HG03095 (cell line): ENCODE measurements around the gene RBM44.
"Not testable (repeated sequence)": the region's sequence is repeated elsewhere in the genome, so short reads cannot be mapped to it uniquely, and the experiment has no call there.

Experiments
- ATAC-seq: cut with Tn5 transposase; IDR thresholded peaks from one replicate; pipeline ENCODE4 v1.9.1; 2021; ENCODE audit warnings: moderate library complexity; ENCODE audit not compliant: unreplicated experiment

RBM44 gene

DNA sequence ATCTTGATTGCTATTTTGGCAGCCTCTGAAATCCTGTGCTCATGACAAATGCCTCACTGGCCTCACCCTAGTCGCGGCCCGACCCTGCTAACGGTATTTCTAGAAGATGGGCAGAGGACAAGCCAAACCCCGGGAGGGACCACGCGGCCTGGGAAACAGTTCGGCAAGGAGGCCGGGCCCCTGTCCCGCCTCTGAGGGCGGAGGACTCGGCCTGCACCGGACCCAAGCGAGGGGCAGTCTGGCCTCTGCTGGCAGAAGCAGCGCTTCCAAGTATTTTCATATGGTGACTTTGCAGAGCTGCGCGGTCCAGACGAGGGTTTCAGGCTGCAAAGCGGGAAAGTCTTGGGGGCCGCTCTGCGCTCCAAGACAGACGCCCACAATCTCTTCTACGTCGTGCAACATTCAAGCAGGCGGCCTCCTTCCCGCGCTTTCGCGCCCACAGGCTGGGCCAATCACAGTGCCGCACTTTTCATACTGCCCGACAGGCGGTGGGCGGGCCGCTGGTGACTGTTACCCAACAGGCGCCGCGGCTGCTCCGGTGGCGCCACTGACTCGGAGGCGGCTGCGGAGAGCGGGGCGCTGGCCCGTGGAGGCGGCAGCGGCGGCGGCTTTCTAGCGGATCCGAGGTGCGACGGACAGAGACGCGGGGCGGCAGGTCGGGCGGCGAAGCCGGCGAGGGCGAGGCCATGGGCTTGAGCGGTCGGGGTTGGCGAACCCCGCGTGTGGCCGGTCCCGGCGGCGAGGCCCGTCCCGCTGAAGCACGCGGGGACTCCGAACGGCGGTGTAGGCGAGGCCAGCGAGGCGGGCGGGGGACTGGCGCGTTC, at the start of gene RBM44:
RBM44 (plus strand) TSS at position 544 of the 824 bp plus-strand sequence. CDS start 14,831 bp downstream, outside the sequence.
- ATAC-seq, result no peak

GRCh38 chr2:237749002-237749401, 49.6 kb upstream of the RBM44 start:
- ATAC-seq, result no peak

DNA sequence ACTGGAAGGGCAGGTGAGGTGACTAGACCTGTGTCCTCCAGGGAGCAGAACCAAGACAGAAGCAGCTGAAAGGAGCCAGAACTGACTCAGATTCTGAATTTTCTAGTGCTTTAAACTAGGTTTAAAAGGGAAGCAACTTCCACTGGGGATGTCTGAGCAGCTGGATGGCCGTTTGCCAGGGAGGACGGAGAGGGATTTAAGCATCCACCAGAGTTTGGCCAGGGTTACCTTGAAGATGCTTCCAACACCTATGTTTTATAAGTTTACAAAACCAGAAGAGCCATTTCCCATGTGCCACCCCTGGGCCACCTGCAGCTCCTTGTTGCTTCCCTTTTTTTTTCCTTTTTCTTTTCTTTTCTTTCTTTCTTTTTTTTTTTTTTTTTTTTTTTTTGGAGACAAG, 48.6 kb upstream of the RBM44 start:
- ATAC-seq, result no peak

GRCh38 chr2:237750441-237750840, 48.1 kb upstream of the RBM44 start:
- not testable (repeated sequence) for ATAC-seq

DNA sequence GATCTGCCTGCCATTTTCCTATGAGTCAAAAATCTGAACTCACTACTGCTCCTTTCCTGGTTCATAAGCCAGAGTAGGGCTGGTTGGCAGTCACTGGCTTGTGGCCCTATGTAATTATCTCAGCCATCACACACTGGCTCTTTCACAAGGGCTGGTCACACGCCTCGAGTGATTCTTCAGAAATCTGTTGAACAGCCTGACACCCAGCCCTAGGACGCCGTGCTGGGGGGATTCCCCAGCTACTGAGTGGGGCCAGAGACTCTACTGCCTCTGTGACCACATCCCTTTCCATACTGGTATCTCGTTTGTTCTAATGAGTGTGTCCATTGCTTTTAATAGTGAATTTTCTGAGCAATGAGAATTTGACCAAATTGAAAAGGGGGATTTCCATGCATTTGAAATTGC, 45.8 kb upstream of the RBM44 start:
- peak; percentile 95 for ATAC-seq

DNA sequence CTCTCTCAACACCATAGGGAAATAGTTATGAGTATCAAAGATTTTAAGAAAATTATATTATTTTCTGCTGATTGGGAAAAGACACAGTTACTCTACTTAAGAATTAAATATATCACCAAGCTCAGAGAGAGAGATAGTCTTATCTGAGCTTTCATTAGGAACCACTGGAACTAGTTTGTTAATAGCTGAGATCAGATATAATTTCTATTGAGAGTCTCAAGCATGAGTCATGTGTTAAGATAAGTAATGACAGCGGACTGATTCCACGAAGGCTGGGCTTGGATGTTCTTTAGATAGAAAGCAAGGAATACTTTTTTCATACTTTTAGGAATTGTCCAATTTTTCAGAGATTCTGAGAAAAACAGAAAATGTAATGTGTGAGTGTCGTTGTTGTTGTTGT, 44.4 kb upstream of the RBM44 start:
- no peak for ATAC-seq

- ATAC-seq, result no peak
Observed at GRCh38 chr2:237754626-237755248, 43.8 kb upstream of the RBM44 start.

- no peak for ATAC-seq
Observed at GRCh38 chr2:237757616-237758015, 41.0 kb upstream of the RBM44 start.

- ATAC-seq, result no peak
Observed at GRCh38 chr2:237758185-237758584, 40.4 kb upstream of the RBM44 start.

- no peak for ATAC-seq
Observed at GRCh38 chr2:237759176-237759575, 39.4 kb upstream of the RBM44 start.

- no peak for ATAC-seq
Observed at GRCh38 chr2:237760506-237761502, 37.8 kb upstream of the RBM44 start.

DNA sequence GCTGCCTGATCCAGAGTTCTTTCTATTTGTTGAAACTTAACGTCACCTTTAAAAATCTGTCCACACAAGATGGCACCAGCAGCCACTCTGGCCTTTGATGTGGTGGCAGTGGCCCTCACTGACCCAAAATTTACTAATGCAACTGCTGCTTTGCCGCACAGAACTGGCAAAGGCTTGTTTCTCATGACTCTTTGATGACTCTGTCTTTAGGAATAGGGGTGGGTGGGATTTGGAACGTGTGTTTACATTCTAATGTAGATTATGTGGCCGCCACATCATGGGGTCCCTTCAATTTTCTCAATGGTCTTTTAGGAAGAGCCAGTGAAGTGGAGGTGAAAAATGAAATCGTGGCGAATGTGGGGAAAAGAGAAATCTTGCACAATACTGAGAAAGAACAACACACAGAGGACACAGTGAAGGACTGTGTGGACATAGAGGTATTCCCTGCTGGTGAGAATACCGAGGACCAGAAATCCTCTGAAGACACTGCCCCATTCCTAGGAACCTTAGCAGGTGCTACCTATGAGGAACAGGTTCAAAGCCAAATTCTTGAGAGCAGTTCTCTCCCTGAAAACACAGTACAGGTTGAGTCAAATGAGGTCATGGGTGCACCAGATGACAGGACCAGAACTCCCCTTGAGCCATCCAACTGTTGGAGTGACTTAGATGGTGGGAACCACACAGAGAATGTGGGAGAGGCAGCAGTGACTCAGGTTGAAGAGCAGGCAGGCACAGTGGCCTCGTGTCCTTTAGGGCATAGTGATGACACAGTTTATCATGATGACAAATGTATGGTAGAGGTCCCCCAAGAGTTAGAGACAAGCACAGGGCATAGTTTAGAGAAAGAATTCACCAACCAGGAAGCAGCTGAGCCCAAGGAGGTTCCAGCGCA, 36.0 kb upstream of the RBM44 start:
- ATAC-seq, result not testable (repeated sequence)

GRCh38 chr2:237763812-237764211, 34.8 kb upstream of the RBM44 start:
- no peak for ATAC-seq

GRCh38 chr2:237765122-237765521, 33.5 kb upstream of the RBM44 start:
- not testable (repeated sequence) for ATAC-seq

DNA sequence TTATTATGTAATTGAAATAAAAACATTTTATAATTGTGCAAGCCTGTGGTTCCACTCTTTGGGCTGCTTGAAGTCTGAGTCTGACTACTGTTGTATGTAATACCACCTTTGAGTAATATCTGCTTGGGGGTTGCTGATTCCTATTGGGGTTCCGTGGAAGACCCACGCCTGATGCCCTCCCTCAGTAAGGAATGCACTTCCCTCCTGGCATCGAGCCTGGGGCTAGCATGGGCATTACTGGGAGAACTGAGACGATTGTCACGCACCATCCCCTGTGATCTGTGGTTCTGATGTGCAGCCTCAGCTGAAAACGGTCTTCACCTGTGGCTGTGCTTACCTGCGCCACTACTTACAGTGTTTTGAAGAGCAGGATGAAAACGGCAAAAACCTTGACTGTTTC, 32.7 kb upstream of the RBM44 start:
- no peak for ATAC-seq

DNA sequence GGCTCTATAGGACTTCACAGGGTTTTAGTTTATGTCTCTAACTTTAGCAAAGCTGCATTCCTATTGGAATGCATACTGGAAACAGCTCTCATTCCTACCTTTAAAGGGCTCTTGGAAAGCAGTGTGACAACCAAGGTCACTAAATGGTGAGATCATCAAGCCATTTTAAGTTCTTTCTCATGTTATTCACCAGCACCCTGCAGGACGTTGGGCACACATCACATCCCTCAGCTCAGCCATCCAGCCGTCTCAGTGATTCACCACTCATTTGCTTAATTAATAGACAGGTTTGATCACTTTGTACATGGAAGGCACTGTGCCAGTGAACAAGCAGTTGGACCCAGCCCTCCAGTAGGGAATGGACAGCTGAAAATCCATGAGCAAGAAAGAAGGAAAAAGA, 32.2 kb upstream of the RBM44 start:
- no peak for ATAC-seq

DNA sequence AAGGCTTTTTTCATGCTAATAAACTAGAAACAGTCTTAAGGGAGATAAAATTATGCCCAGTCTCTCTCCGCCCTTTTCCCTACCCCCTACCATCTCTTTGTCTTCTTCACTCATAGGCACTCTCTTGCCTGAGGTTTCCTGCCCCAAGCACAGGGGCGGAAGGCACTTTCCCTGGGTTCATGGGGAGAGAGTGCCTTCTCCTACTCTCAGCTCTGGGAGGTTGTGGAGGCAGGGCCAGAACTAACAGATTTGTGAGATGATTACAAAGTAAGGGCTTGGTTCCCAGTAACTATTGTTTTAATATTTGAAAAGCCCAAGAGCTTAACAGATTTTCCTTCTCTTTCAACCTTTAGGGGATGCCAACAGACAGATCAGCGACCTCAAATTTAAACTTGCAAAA, 26.1 kb upstream of the RBM44 start:
- ATAC-seq, result no peak

GRCh38 chr2:237773826-237774225, 24.8 kb upstream of the RBM44 start:
- no peak for ATAC-seq

GRCh38 chr2:237774811-237775553, 23.6 kb upstream of the RBM44 start:
- ATAC-seq, result no peak

DNA sequence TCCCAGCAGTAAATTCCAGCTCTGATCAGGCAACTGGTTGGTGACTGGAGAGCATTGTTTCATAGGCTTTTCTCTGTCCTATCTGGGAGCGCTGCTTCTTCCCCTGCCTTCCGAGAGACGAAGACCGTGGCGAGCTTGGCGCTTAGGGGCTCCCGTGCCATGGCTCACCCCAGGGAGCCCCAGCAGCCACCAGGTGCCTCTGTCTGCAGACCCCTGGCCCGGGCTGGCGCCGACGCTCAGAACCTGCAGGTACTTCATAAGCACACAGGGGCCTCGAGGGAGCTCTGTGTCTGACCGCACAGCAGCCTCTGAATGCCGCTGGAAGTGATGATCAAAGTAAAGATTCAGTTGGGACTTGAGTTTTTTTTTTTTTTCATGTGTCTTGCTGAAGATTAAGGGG, 19.1 kb upstream of the RBM44 start:
- no peak for ATAC-seq
